Effector memory CD4-positive, alpha-beta T cell (primary cell): ENCODE data around the gene CTBS.

Experiments
- DNase-seq, 3 donors: peaks; one replicate each; pipeline ENCODE4 v3.0.0-alpha.2; 2020
- H3K27ac ChIP-seq: 2 replicates; pipeline ENCODE4 v1.7.0; 2013; ENCODE audit warnings: mild to moderate bottlenecking, low read length, moderate library complexity; ENCODE audit not compliant: insufficient read depth, poor library complexity, severe bottlenecking
- H3K27me3 ChIP-seq: replicated peaks from 2 replicates; pipeline ENCODE4 v1.7.0; 2013; ENCODE audit warnings: mild to moderate bottlenecking, low read length; ENCODE audit not compliant: insufficient read depth, control insufficient read depth, poor library complexity, severe bottlenecking
- H3K36me3 ChIP-seq: 2 replicates; pipeline ENCODE4 v1.7.0; 2013; ENCODE audit warnings: mild to moderate bottlenecking, low read length, moderate library complexity; ENCODE audit not compliant: control insufficient read depth, insufficient read depth
- H3K4me1 ChIP-seq: 2 replicates; pipeline ENCODE4 v1.7.0; 2013; ENCODE audit warnings: low read length, mild to moderate bottlenecking; ENCODE audit not compliant: control insufficient read depth, insufficient read depth, poor library complexity, severe bottlenecking
- H3K4me3 ChIP-seq: 2 replicates; pipeline ENCODE4 v1.7.0; 2013; ENCODE audit warnings: low read length, low read depth, mild to moderate bottlenecking; ENCODE audit not compliant: insufficient read depth, poor library complexity, severe bottlenecking
- H3K9me3 ChIP-seq: 2 replicates; pipeline ENCODE4 v1.7.0; 2013; ENCODE audit warnings: mild to moderate bottlenecking, low read length, moderate library complexity; ENCODE audit not compliant: control insufficient read depth

CTBS gene

DNA sequence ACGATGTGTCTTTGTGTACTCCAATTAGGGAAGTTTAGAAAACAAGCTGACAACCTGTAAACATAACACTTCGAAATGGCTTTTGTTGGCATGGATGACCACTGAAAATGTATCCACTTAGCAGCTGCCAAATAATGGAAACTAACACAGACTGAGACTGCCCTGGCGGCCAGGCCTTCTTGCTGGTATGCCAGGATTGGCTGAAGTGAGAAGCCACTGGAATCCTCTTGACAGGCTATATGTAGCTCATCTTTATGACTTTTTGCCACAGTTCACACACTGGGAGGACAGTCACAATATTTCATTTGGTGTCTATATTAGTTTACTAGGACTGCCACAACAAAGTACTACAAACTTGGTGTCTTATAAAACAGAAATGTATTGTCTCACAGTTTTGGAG is 12.9 kb upstream of the CTBS start:
- Histone ChIP-seq H3K4me1 (no peaks in the 10 kb centered on the region), H3K27me3 (no peaks in the 10 kb centered on the region), H3K36me3 (no peaks in the 10 kb centered on the region), H3K27ac (no peak overlapping the region), H3K4me3 (no peak overlapping the region), H3K9me3 (no peaks in the 10 kb centered on the region)
- no peak for DNase-seq

DNA sequence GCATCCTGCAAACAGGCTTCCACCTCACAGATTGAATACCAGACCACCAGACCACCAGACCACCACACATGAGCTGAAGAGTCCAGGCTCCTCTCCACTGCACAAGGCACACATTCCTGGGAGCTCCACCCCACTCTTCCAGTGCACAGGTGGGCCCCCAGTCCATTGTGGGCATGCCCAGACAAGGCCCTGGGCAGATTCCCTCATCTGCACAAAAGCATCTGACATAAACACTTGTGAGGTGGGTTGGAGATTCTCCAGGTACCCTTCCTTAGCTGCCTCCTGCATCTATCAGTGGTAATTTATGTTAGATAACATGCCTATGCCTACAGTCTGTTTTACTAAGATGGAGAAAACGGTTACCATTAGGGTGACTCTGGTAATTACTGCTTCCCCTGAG is 11.6 kb upstream of the CTBS start:
- H3K9me3 ChIP-seq = no peaks in the 10 kb centered on the region
- no peak for DNase-seq
- no peaks in the 10 kb centered on the region for H3K36me3 ChIP-seq
- H3K4me3 ChIP-seq = no peak overlapping the region
- H3K4me1 ChIP-seq = no peaks in the 10 kb centered on the region
- no peaks in the 10 kb centered on the region for H3K27me3 ChIP-seq
- no peak overlapping the region for H3K27ac ChIP-seq

DNA sequence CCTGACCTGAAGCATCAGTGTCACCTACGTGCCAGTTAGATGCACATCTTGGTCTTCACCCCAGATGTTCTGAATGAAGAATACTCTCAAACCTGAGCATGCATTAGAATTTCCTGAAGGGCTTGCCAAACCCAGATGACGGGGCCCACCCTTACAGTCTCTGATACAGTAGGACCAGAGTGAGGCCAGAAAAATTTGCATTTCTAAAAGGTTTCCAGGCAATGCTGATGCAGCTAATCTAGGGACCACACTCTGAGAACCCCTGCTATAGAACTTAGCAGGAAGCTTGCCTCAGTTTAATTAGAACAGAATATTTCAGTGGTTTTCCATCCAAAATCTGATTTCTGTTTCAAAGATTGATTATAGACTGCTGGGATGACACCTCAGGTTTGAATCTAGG is 9.9 kb upstream of the CTBS start:
- H3K4me3 ChIP-seq = no peak overlapping the region
- no peak overlapping the region for H3K27ac ChIP-seq
- H3K36me3 ChIP-seq = no peaks in the 10 kb centered on the region
- no peaks in the 10 kb centered on the region for H3K4me1 ChIP-seq
- no peaks in the 10 kb centered on the region for H3K9me3 ChIP-seq
- DNase-seq = no peak
- H3K27me3 ChIP-seq = no peaks in the 10 kb centered on the region

DNA sequence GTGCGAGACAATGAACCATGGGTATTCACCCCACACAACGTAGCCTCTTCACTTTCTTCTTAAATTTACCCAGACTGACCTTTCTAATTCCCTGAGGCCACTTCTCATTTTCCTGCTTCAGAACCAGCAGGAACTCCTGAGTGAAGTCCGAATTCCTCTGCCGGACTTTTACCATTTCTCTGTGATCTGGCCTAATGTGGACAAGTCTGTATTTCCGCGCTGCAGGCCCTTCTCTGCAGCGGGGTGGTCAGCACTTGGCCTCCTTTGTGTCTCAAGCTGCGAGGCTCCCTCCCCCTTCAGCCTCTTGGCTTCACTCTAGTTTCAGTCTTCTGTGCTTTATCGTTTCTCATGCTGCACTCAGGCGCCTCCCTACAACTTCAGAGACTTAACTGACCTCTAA is 9.4 kb upstream of the CTBS start:
- no peaks in the 10 kb centered on the region for H3K27me3 ChIP-seq
- H3K9me3 ChIP-seq = no peaks in the 10 kb centered on the region
- H3K27ac ChIP-seq = no peak overlapping the region
- H3K36me3 ChIP-seq = no peaks in the 10 kb centered on the region
- no peaks in the 10 kb centered on the region for H3K4me1 ChIP-seq
- H3K4me3 ChIP-seq = no peak overlapping the region
- no peak for DNase-seq

DNA sequence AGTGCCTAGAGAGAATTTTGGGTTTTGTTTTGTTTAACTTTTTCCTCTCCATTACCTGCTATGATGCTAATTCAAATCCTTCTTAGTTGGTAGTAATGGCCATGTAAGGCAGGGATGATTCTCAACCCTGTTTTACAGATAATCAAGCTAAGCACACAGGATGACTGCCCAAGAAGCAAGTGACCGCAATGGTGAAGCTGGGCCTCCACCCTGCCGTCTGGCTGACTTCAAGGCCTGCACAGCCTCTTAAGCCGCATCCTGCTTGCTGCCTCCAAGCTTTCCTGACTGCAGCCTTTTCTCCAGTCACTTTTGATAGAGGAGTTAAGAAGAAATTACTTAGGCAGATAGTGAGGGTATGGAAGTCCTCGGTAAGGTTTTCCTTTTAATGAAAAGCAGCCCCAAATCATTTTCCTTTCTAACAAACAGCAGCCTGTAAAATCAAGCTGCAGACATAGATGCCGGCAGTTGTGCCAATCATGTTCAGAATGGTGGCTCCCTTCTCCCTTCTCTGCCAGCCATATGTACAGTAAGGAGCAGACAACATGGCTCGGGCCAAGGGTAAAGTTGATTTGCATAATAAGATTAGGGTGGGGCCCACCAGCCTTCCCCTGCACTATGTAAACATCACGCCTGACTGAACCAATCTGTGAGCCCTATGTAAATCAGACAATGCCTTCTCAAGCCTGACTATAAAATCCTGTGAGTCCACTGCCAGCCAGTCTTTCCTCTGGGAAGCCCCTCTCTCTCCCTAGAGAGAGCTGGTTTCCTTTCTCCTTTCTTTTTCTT is 8.8 kb upstream of the CTBS start:
- no peaks in the 10 kb centered on the region for H3K4me1 ChIP-seq
- H3K36me3 ChIP-seq = no peaks in the 10 kb centered on the region
- no peaks in the 10 kb centered on the region for H3K27me3 ChIP-seq
- H3K27ac ChIP-seq = no peak overlapping the region
- DNase-seq = no peak
- no peak overlapping the region for H3K4me3 ChIP-seq
- no peaks in the 10 kb centered on the region for H3K9me3 ChIP-seq

DNA sequence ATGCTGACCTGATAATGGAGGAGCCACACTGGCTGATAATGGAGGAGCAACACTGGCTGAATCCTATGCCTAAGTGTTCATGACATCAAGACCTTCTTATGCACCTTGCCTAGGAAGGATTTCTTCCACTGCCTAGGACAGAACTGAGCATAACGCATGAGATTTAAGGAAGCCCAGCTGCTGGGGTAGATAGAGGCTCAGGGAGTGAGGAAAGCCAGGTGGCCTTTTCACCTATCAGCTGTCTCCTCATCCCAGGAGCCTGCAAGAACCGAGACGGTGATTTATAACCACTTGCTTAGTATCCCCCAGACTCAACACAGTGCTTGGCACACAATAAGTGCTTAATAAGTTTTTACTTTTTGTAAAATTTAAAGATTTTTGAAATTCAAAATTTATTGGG is 7.4 kb upstream of the CTBS start:
- no peaks in the 10 kb centered on the region for H3K27me3 ChIP-seq

DNA sequence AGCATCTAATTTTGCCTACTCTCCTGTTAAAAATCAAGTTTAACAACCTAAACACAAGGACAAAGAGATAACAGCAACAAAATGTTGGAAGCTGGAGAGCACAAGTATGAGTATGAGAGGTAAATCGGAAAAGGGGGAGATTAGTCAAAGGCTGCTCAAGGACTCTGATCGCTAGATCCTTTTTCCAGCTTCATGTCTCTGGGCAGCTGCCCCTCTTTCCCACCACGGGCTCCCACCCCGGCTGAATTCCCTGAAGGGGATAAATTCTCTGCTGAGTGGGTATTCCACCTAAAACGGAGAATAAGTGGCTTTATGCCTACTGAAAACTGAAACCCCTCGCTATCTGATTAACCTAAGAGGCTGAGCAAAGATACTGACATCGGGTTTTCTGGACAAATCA is 696 bp upstream of the CTBS start:
- Histone ChIP-seq H3K36me3 (no peaks in the 10 kb centered on the region), H3K27me3 (no peaks in the 10 kb centered on the region), H3K4me1 (peaks cover 9% of the 10 kb centered on the region), H3K27ac (peak overlapping the region; percentile 35), H3K9me3 (no peaks in the 10 kb centered on the region), H3K4me3 (peak overlapping the region; percentile 48)
- DNase-seq = no peak

More for the DNA sequence above, 7.4 kb upstream of the CTBS start:
- DNase-seq = no peak
- no peaks in the 10 kb centered on the region for H3K9me3 ChIP-seq
- no peaks in the 10 kb centered on the region for H3K36me3 ChIP-seq
- H3K4me1 ChIP-seq = no peaks in the 10 kb centered on the region
- no peak overlapping the region for H3K4me3 ChIP-seq
- no peak overlapping the region for H3K27ac ChIP-seq

DNA sequence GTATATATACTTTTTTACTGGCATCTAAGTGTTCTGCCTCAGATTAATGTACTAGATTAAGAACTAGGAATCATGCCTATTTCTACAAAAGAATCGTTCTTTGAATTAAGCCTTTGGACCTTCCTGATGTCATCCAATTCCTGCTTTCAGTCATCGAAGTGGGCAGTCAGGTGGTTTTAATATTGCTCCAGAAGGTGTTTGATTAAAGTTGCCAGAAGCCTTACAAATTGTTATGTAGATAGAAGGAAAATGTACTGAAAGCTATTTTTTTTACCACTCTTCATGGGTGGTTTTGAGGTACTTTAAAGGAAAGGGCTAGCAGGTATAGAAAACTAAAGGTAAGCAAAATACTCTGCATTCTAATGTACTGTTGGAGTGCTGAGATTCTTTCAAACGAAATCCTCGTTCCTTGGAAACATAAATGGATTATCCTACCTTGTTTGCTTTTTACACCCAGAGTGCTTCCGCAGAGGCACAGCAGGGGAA is 716 bp downstream of the CTBS start:
- Histone ChIP-seq H3K4me3 (peak overlapping the region; percentile 85), H3K9me3 (no peaks in the 10 kb centered on the region), H3K4me1 (peaks cover 9% of the 10 kb centered on the region), H3K27ac (peak overlapping the region; percentile 94), H3K27me3 (no peaks in the 10 kb centered on the region), H3K36me3 (peaks cover 9% of the 10 kb centered on the region)
- DNase-seq = no peak

DNA sequence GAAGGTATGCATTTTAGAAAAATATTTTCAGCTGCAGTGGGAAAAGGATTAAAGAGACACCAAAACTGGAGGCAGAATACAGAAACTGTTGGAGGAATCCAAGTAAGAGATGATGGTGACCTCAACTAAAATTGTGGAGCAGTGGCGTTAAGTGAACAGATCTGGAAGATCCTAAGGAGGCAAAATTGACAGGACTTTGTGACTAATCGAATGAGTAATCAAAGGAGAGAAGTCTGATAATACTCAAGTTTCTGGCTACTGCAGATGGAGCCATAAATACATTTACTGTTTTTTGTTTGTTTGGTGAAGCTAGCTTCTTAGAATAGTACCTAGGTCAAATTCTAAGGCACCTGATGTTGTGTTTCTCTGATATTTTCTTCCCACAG is 3.1 kb downstream of the CTBS start:
- no peak for DNase-seq
- peaks cover 10% of the 10 kb centered on the region for H3K36me3 ChIP-seq
- H3K4me1 ChIP-seq = peaks cover 9% of the 10 kb centered on the region
- no peaks in the 10 kb centered on the region for H3K9me3 ChIP-seq
- H3K4me3 ChIP-seq = no peak overlapping the region
- no peak overlapping the region for H3K27ac ChIP-seq
- no peaks in the 10 kb centered on the region for H3K27me3 ChIP-seq

DNA sequence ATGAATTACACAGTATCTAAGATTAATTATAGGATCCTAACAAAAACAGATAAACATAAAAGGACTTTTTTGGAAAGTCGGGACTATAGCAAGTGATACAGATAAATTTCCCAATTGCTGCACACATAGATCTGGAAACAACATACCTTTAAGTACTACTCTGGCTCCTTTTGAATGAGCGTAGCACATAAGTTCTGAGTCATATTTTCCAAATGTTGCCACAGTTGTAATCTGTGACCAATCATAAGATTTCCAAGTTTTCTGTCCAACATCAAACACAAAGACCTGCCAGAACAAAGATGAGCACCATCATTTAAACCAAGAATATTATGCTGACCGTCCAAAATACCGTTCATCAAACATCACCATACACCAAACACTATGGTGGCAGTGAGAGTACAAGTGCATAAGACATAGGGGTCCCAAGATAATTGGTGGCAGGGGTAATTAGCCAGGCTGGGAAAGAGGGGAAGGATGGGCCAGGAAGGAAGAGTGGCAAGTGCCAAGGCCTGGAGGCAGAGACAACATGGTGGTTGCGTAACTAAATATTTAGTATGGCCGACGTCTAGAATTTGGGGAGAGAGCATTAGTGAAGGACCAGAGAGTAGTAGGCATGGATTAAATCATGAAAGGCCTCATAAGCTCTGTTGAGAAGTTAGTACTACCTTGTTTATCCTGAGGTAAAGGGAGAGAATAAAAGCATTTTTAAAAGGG is 3.6 kb downstream of the CTBS start:
- no peaks in the 10 kb centered on the region for H3K27me3 ChIP-seq
- H3K36me3 ChIP-seq = peaks cover 10% of the 10 kb centered on the region
- H3K9me3 ChIP-seq = no peaks in the 10 kb centered on the region
- no peak for DNase-seq
- H3K4me3 ChIP-seq = no peak overlapping the region
- peaks cover 9% of the 10 kb centered on the region for H3K4me1 ChIP-seq
- H3K27ac ChIP-seq = no peak overlapping the region
